Measurements from ENCODE around the gene NCK2.

Gene NCK2

GRCh38 chr2:105925390-105925789, 180.7 kb downstream of the NCK2 start:
- TF ChIP-seq EZH2 (optimal IDR thresholded peaks at IDR 0.05; ENCODE audit: low read depth, low read length) = no peak
- TF ChIP-seq EZH2phosphoT487 (IDR thresholded peaks at IDR 0.05; ENCODE audit: low read length) = no peak
- TF ChIP-seq, protein P1, sequence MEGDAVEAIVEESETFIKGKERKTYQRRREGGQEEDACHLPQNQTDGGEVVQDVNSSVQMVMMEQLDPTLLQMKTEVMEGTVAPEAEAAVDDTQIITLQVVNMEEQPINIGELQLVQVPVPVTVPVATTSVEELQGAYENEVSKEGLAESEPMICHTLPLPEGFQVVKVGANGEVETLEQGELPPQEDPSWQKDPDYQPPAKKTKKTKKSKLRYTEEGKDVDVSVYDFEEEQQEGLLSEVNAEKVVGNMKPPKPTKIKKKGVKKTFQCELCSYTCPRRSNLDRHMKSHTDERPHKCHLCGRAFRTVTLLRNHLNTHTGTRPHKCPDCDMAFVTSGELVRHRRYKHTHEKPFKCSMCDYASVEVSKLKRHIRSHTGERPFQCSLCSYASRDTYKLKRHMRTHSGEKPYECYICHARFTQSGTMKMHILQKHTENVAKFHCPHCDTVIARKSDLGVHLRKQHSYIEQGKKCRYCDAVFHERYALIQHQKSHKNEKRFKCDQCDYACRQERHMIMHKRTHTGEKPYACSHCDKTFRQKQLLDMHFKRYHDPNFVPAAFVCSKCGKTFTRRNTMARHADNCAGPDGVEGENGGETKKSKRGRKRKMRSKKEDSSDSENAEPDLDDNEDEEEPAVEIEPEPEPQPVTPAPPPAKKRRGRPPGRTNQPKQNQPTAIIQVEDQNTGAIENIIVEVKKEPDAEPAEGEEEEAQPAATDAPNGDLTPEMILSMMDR (IDR thresholded peaks at IDR 0.05; ENCODE audit: low read length) = no peak
- Histone ChIP-seq H2AFZ (ENCODE audit: low read length) (no peak overlapping the region), H3K9me2 (replicated peaks; ENCODE audit: insufficient read depth, low read length) (no peaks in the 10 kb centered on the region), H3K4me2 (ENCODE audit: low read depth, low read length) (no peak overlapping the region), H3K9me3 (replicated peaks; ENCODE audit: insufficient read depth, low read length) (no peaks in the 10 kb centered on the region), H3K27me3 (replicated peaks; ENCODE audit: insufficient read depth, low read length) (no peaks in the 10 kb centered on the region), H4K20me1 (ENCODE audit: insufficient read depth, low read length) (no peaks in the 10 kb centered on the region), H3K4me1 (ENCODE audit: low read length) (peaks cover 21% of the 10 kb centered on the region), H3K4me3 (ENCODE audit: low read length) (no peak overlapping the region), H3K9ac (ENCODE audit: low read length) (no peak overlapping the region), H3K27ac (ENCODE audit: low read length) (no peak overlapping the region), H3K79me2 (ENCODE audit: low read length) (no peaks in the 10 kb centered on the region), H3K36me3 (replicated peaks; ENCODE audit: insufficient read depth, low read length) (no peaks in the 10 kb centered on the region), H3F3A (ENCODE audit: insufficient read depth, low read length) (no peaks in the 10 kb centered on the region)
- DNase-seq = no peak

DNA sequence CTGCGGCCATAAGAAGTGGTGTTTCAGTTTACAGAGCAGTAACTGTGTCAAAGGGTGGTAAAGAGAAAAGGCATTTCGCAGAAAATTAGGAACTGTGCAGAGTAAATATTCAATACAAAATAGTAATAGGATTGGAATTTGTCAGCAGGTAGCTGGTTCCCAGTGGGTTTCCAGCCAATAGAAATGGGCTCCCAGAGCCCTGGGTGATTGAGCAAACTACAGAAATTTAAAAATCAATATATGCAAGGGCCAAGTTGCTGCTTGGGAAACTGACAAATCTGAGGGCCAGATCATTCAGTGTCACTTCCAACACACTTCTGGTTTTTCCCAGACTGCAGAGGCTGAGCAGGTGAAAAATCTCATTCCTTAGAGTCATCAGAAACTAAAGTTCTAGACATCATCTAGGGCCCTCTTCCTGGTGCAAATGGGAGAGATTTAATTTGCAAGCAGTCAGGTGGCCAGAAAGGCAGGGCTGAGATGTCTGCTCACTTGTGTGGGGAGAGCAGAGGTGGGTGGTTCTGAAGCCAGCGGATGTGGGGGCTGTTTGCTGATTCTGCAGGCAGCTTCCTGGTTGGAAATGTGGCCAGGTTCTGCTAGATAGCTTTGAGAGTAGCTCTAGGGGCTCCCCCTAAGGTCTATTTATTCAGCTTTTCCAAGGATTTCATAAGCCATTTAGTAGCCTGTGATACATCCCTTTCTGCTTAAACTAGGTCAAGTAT, 182.4 kb downstream of the NCK2 start:
- H3K4me3 ChIP-seq (ENCODE audit: low read length) = no peak overlapping the region
- peak overlapping the region; percentile 48; the same call in 1 of the 2 replicates for H2AFZ ChIP-seq (ENCODE audit: low read length)
- H3K79me2 ChIP-seq (ENCODE audit: low read length) = no peaks in the 10 kb centered on the region
- no peaks in the 10 kb centered on the region for H3K9me2 ChIP-seq (replicated peaks; ENCODE audit: insufficient read depth, low read length)
- H4K20me1 ChIP-seq (ENCODE audit: insufficient read depth, low read length) = no peaks in the 10 kb centered on the region
- TF ChIP-seq EZH2 (optimal IDR thresholded peaks at IDR 0.05; ENCODE audit: low read depth, low read length) (no peak), EZH2phosphoT487 (IDR thresholded peaks at IDR 0.05; ENCODE audit: low read length) (no peak)
- TF ChIP-seq, protein P1 (IDR thresholded peaks at IDR 0.05; ENCODE audit: low read length) = no peak
- no peak overlapping the region for H3K9ac ChIP-seq (ENCODE audit: low read length)
- H3K27me3 ChIP-seq (replicated peaks; ENCODE audit: insufficient read depth, low read length) = no peaks in the 10 kb centered on the region
- no peaks in the 10 kb centered on the region for H3F3A ChIP-seq (ENCODE audit: insufficient read depth, low read length)
- H3K4me1 ChIP-seq (ENCODE audit: low read length) = peaks cover 21% of the 10 kb centered on the region
- 0 out of 2 replicates have a peak overlapping the region, but pooled peaks have one; percentile 7 for H3K27ac ChIP-seq (ENCODE audit: low read length)
- H3K4me2 ChIP-seq (ENCODE audit: low read depth, low read length) = peak overlapping the region; percentile 11; the same call in 1 of the 2 replicates
- H3K9me3 ChIP-seq (replicated peaks; ENCODE audit: insufficient read depth, low read length) = no peaks in the 10 kb centered on the region
- DNase-seq = peak; percentile 59
- no peaks in the 10 kb centered on the region for H3K36me3 ChIP-seq (replicated peaks; ENCODE audit: insufficient read depth, low read length)

- H4K20me1 ChIP-seq (ENCODE audit: insufficient read depth, low read length) = no peaks in the 10 kb centered on the region
- H3K79me2 ChIP-seq (ENCODE audit: low read length) = no peaks in the 10 kb centered on the region
- H2AFZ ChIP-seq (ENCODE audit: low read length) = no peak overlapping the region
These were observed 183.4 kb downstream of the NCK2 start for GRCh38 chr2:105928086-105928485.

More at GRCh38 chr2:105928086-105928485, 183.4 kb downstream of the NCK2 start:
- H3K9me2 ChIP-seq (replicated peaks; ENCODE audit: insufficient read depth, low read length) = no peaks in the 10 kb centered on the region
- H3K27ac ChIP-seq (ENCODE audit: low read length) = no peak overlapping the region
- DNase-seq = no peak
- no peaks in the 10 kb centered on the region for H3K9me3 ChIP-seq (replicated peaks; ENCODE audit: insufficient read depth, low read length)
- H3K36me3 ChIP-seq (replicated peaks; ENCODE audit: insufficient read depth, low read length) = no peaks in the 10 kb centered on the region
- no peaks in the 10 kb centered on the region for H3K27me3 ChIP-seq (replicated peaks; ENCODE audit: insufficient read depth, low read length)
- H3F3A ChIP-seq (ENCODE audit: insufficient read depth, low read length) = no peaks in the 10 kb centered on the region
- H3K4me3 ChIP-seq (ENCODE audit: low read length) = no peak overlapping the region
- H3K4me1 ChIP-seq (ENCODE audit: low read length) = peaks cover 13% of the 10 kb centered on the region
- TF ChIP-seq EZH2phosphoT487 (IDR thresholded peaks at IDR 0.05; ENCODE audit: low read length) = no peak
- TF ChIP-seq, protein P1 (IDR thresholded peaks at IDR 0.05; ENCODE audit: low read length) = no peak
- no peak for TF ChIP-seq EZH2 (optimal IDR thresholded peaks at IDR 0.05; ENCODE audit: low read depth, low read length)
- no peak overlapping the region for H3K9ac ChIP-seq (ENCODE audit: low read length)
- no peak overlapping the region for H3K4me2 ChIP-seq (ENCODE audit: low read depth, low read length)

All from MM.1S (cell line).